ENCODE measurements around the gene HLA-B. TPM values are rescaled to one million over a fixed set of nuclear protein-coding genes. Genes with fewer than 3 reads are reported as not detected.

The HLA-B gene
- total RNA-seq, 1 experiment from 2014 or later = 87.4 TPM

DNA sequence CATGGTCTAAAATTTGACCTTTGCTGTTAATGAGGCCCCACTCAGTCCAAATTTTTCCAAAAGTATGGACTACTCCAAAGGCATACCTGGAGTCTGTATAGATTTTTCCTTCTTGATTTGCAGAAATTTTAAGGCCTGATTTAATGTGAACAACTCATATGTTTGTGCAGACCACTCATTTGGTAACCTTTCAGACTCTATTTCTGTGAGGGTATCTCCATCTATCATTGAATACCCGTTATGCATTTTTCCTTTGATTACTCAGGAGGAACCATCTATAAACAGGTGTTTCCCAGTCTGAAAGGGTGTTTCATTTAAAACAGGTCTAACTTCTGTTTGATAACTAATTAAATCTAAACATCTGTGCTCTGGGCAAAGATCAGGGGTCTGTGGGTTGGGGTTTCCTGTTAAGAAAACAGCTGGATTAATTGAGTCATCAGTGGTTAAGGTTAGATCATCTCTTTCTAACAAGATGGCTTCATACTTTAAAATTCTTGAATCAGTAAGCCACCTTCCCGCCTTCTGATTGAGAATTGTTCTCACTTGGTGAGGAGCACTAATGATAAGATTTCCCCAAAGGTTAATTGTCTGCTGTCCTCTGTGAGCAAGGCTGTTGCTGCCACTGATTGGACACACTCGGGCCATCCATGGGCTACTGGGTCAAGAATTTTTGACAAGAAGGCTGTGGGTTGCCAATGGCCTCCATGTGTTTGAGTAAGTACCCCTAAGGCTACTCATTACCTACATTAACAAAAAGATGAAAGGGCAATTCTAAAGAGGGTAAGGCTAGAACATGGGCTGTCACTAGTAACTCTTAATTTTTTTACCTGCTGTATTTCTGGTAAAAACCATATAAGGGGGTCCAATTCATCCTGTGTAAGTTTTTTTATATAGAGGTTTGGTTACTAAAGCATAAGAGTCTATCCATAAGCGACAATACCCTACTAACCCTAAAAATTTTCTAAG lies 24.1 kb downstream of the HLA-B start:
- BruUV-seq (replicated peaks) = no TSS peak

DNA sequence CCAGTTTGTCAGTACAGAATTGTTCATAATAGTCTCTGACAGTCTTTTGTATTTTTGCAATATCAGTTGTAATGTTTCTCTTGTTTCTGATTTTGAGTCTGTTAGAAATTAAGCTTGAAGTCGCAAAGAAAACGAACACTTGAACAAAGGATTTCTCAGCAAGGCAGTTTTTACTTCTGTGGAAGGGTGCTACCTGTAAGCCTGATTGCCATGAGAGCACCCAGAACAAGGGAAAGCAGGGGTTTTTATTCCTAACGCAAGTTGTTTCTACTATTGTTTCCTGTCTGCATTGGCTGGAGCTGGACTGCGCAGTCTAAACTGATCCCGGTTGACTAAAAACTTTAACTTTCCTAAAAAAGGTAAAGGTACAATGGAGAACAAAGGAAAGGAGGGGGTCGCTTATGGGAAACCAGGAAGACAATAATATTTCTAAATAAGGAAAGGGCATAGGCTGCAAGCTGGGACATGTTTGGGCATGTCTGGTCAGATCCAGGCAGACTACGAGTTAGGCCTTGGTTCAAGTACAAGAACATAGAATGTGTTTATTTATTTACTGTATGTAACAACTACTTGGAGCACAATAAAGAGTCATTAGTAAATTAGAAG lies 28.5 kb downstream of the HLA-B start:
- intact Hi-C loops (cut with micrococcal nuclease) = no loop called here
- ChIA-PET POLR2A (no interaction called here), CTCF (no interaction called here)
- Mint-ChIP-seq H3K4me1 (ENCODE audit: insufficient read depth, unreplicated experiment) (no peaks in the 10 kb centered on the region), H3K27me3 (ENCODE audit: insufficient read depth, unreplicated experiment) (peaks cover 20% of the 10 kb centered on the region), H3K36me3 (ENCODE audit: insufficient read depth, unreplicated experiment) (no peaks in the 10 kb centered on the region), H3K4me3 (ENCODE audit: unreplicated experiment) (no peak overlapping the region), H3K9me3 (ENCODE audit: unreplicated experiment) (no peaks in the 10 kb centered on the region), H3K27ac (ENCODE audit: low read depth, unreplicated experiment) (no peak overlapping the region)
- TF ChIP-seq, protein P1, sequence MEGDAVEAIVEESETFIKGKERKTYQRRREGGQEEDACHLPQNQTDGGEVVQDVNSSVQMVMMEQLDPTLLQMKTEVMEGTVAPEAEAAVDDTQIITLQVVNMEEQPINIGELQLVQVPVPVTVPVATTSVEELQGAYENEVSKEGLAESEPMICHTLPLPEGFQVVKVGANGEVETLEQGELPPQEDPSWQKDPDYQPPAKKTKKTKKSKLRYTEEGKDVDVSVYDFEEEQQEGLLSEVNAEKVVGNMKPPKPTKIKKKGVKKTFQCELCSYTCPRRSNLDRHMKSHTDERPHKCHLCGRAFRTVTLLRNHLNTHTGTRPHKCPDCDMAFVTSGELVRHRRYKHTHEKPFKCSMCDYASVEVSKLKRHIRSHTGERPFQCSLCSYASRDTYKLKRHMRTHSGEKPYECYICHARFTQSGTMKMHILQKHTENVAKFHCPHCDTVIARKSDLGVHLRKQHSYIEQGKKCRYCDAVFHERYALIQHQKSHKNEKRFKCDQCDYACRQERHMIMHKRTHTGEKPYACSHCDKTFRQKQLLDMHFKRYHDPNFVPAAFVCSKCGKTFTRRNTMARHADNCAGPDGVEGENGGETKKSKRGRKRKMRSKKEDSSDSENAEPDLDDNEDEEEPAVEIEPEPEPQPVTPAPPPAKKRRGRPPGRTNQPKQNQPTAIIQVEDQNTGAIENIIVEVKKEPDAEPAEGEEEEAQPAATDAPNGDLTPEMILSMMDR (IDR thresholded peaks at IDR 0.05; ENCODE audit: unreplicated experiment) = no peak
- DNase-seq (ENCODE audit: unreplicated experiment) = peak; percentile 26
- BruUV-seq (replicated peaks) = no TSS peak

More for the DNA sequence above, 24.1 kb downstream of the HLA-B start:
- Mint-ChIP-seq H3K4me3 (ENCODE audit: unreplicated experiment) (no peak overlapping the region), H3K27ac (ENCODE audit: low read depth, unreplicated experiment) (no peak overlapping the region), H3K9me3 (ENCODE audit: unreplicated experiment) (peaks cover 27% of the 10 kb centered on the region), H3K27me3 (ENCODE audit: insufficient read depth, unreplicated experiment) (peaks cover 35% of the 10 kb centered on the region), H3K4me1 (ENCODE audit: insufficient read depth, unreplicated experiment) (no peaks in the 10 kb centered on the region), H3K36me3 (ENCODE audit: insufficient read depth, unreplicated experiment) (no peaks in the 10 kb centered on the region)
- intact Hi-C loops (cut with micrococcal nuclease) = no loop called here
- ChIA-PET POLR2A (no interaction called here), CTCF (no interaction called here)
- TF ChIP-seq, protein P1 (IDR thresholded peaks at IDR 0.05; ENCODE audit: unreplicated experiment) = no peak
- no peak for DNase-seq (ENCODE audit: unreplicated experiment)

GRCh38 chr6:31321820-31322219 lies 35.2 kb downstream of the HLA-B start:
- Mint-ChIP-seq H3K9me3 (ENCODE audit: unreplicated experiment) (no peaks in the 10 kb centered on the region), H3K27me3 (ENCODE audit: insufficient read depth, unreplicated experiment) (peaks cover 43% of the 10 kb centered on the region), H3K27ac (ENCODE audit: low read depth, unreplicated experiment) (no peak overlapping the region), H3K4me1 (ENCODE audit: insufficient read depth, unreplicated experiment) (no peaks in the 10 kb centered on the region), H3K36me3 (ENCODE audit: insufficient read depth, unreplicated experiment) (no peaks in the 10 kb centered on the region), H3K4me3 (ENCODE audit: unreplicated experiment) (no peak overlapping the region)
- CTCF ChIA-PET = interaction anchor here (0.7 kb wide), 1 partner anchor 30 kb away, joined by 4 read pairs; no protein-coding TSS in a partner anchor
- DNase-seq (ENCODE audit: unreplicated experiment) = no peak
- intact Hi-C loops (cut with micrococcal nuclease) = no loop called here
- TF ChIP-seq, protein P1 (IDR thresholded peaks at IDR 0.05; ENCODE audit: unreplicated experiment) = no peak
- no TSS peak for BruUV-seq (replicated peaks)
- POLR2A ChIA-PET = interaction anchor here (0.6 to 1.5 kb wide), 3 partner anchors 48 to 180 kb away, joined by 4 to 5 read pairs (median 4); no protein-coding TSS in a partner anchor

DNA sequence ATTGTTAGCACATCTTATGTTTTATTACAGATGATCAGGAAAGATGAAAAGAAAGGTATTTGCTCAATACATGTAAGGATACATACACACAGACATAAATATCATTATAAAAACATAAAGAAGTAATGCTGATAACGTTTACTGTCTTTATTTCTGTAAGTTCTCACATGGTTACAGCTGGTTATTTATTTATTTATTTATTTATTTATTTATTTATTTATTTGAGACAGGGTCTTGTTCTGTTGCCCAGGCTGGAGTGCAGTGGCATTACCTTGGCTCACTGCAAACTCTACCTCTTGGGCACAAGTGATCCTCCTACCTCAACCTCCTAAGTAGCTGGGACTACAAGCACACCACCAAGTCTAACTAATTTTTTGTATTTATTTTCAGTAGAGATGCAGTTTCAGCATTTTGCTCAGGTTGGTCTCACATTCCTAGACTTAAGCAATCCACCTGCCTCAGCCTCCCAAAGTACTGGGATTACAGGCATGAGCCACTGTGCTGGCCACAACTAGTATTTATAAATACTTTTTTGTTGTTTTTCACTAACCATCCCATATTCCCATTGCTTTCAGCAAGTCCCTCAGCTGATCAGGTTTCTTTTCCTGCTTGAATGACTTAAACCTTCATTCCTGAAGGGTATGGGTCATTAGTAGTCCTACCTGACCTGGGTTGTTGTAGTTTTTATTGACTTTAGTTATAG lies 35.8 kb downstream of the HLA-B start:
- H3K4me3 Mint-ChIP-seq (ENCODE audit: unreplicated experiment) = no peak overlapping the region

More for the DNA sequence above, 35.8 kb downstream of the HLA-B start:
- ChIA-PET CTCF (interaction anchor here (0.7 kb wide), 1 partner anchor 31 kb away, joined by 4 read pairs; no protein-coding TSS in a partner anchor), POLR2A (interaction anchor here (0.7 to 1.5 kb wide), 2 partner anchors 75 to 180 kb away, joined by 4 to 5 read pairs; no protein-coding TSS in a partner anchor)
- Mint-ChIP-seq H3K27me3 (ENCODE audit: insufficient read depth, unreplicated experiment) (peaks cover 49% of the 10 kb centered on the region), H3K4me1 (ENCODE audit: insufficient read depth, unreplicated experiment) (no peaks in the 10 kb centered on the region), H3K27ac (ENCODE audit: low read depth, unreplicated experiment) (no peak overlapping the region), H3K36me3 (ENCODE audit: insufficient read depth, unreplicated experiment) (no peaks in the 10 kb centered on the region), H3K9me3 (ENCODE audit: unreplicated experiment) (no peaks in the 10 kb centered on the region)
- intact Hi-C loops (cut with micrococcal nuclease) = no loop called here
- TF ChIP-seq, protein P1 (IDR thresholded peaks at IDR 0.05; ENCODE audit: unreplicated experiment) = no peak
- no peak for DNase-seq (ENCODE audit: unreplicated experiment)
- BruUV-seq (replicated peaks) = no TSS peak

Data from MCF 10A (cell line).